Stimulated activated CD4-positive, alpha-beta T cell treated with anti-CD3 and anti-CD28 coated beads, Interleukin-1b, Interleukin-23, amount 100 ng/mL, for 48 hours (primary cell): ENCODE results near the gene SLC5A12.

Experiments used
- DNase-seq: peaks from one replicate; pipeline ENCODE4 v3.0.0-alpha.2; 2020

The SLC5A12 gene, protein sequence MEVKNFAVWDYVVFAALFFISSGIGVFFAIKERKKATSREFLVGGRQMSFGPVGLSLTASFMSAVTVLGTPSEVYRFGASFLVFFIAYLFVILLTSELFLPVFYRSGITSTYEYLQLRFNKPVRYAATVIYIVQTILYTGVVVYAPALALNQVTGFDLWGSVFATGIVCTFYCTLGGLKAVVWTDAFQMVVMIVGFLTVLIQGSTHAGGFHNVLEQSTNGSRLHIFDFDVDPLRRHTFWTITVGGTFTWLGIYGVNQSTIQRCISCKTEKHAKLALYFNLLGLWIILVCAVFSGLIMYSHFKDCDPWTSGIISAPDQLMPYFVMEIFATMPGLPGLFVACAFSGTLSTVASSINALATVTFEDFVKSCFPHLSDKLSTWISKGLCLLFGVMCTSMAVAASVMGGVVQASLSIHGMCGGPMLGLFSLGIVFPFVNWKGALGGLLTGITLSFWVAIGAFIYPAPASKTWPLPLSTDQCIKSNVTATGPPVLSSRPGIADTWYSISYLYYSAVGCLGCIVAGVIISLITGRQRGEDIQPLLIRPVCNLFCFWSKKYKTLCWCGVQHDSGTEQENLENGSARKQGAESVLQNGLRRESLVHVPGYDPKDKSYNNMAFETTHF

DNA sequence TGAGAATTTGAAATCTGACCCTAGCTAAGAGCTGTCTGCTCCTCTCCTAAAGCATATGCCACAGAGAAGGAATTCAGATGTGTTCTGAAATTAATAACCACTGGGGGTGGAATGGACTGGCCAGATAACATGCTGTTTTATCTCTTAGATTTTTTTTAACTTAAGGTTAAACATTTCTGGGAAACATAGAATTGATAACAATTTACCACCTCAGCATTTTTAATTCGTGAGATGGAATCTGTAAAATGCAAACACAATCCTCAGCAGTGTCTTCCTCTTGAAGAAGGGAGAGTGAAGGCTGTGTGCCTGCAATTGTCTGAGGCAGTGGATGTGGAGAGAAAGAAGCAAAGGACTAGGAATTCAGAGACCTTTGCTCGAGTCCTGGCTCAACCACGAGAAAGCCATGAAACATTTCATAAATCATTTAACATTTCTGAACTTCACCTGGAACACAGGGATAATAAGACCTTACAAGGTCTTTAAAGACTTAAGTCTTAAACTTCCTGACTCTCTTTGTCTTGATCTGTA, at the start of gene SLC5A12:
SLC5A12 (minus strand) TSS at position 113 of the 528 bp plus-strand sequence. CDS start 346 bp downstream, outside the sequence.
- no peak for DNase-seq

DNA sequence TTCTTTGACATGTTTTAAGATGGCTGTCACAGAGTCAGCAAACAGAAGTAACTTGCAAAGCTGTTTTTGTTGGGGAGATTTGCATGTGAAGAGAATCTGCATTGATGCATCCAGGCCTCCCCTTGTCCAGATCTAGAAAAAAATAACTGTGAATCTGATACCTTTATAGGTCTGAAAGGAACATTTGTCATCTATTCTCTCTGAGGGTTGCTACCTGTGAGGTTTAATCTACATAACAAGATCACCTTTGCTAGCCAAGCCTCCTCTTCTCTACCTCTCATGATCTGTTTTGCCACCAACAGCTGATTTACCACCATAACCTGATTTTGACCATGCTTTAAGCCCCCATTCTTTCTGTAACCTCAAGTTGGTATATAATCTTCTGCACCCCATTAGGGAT, 47.2 kb upstream of the SLC5A12 start:
- no peak for DNase-seq

DNA sequence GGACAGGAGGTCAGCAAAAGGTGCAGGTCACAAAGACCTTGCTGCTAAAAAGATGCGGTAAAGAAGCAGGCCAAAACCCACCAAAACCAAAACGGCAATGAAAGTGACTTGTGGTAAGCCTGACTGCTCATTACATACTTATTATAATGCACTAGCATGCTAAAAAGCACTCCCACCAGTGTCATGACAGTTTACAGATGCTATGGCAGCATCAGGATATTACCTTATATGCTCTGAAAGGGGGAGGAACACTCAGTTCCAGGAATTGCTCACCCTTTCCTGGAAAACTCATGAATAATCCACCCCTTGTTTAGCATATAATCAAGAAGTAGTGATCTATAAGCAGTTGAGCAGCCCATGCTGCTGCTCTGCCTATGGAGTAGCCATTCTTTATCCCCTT, 45.2 kb upstream of the SLC5A12 start:
- DNase-seq, result no peak

DNA sequence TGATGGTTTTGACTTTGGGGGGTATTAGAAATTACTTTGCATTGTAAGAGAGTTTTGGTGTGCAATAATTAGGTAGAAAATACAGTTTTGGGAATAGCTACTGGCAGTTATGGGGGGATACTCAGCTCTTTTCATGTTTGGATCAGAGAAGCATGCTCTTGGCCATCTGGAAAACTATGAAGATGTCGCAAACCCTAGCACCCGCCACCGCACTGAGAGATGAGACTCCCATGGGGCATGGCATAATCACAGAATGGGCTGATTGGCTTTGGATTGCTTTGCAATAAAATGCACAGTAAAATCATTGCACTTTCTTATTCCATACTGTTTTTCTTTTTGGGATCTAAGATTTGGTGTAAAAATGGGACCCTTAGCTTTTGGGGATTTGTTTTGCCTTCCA, 43.5 kb upstream of the SLC5A12 start:
- no peak for DNase-seq

DNA sequence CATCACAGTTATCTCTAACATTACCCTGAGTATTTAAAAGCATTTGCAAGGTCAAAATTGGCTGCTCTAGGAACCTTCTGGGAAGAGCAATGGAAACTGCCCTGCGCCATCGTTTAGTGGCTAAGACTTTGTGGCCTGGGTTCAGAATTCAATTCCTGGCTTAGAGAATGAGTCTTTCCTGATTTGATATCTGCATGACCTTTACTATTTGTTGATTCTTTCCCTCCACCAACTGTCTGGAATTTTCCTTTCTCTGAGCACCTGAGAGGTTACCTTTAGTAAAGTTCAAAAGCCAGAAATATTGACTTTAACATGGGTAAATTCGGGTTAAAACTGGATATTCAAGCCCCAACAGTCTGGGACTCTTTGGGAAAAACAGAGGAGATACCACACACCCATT, 43.0 kb upstream of the SLC5A12 start:
- DNase-seq, result no peak

DNA sequence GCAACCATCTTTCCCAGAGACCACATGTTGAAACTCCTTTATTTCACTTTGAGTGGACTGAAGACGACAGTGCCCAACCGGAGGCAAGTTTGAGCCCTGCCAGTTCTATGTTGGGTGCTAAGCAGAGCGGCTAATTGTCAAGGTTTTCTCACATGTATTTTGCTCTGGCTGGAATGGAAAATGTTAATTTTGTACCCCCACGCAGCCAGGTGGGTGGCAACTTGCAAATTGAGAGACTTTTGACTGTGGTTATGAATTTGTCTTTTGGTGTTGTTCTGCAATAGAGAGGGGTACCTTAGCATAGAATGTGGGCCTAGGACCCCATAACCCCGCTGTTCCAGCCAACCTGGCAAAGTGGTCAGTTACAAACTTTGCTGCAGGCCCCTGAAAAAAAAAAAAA, 42.5 kb upstream of the SLC5A12 start:
- DNase-seq, result no peak

DNA sequence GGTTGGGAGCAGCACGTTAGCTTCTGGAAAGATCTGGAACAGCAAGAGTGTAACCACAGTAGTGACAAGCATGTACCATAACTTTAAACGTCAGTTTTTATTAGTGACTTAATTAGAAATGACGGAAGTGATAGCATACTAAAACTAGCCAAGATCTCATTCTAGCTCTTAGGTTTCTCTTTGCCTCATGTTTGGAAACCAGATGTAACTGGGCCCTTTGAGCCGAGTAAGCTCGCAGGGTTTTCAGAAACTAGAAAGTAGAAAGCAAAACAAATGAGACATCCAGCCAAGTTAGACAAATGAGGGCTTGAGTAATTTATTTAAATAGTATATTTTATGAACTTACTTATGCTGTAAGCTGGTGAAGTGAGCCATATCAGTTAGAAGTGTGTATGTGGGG, 40.2 kb upstream of the SLC5A12 start:
- DNase-seq, result no peak

DNA sequence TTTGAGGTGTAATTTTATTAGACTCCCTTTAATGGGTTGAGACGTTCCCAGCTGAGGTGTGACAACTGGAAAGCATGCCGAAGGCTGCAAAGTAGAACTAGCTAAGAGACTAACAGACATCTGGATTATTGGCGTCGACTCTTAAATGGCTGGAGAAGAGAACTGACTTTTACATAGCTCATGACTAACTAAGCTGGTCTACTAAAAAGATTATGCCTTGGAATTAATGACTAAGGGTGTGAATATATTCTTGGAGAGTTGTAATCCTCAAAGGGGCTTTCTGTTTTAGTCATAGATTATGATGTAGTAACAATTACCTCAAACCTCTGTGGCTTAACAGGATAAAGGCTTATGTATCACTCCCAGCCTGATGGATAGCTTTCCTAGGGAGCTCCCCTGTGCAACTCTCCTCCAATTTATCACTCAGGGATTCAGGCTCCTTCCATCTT, 39.5 kb upstream of the SLC5A12 start:
- no peak for DNase-seq

DNA sequence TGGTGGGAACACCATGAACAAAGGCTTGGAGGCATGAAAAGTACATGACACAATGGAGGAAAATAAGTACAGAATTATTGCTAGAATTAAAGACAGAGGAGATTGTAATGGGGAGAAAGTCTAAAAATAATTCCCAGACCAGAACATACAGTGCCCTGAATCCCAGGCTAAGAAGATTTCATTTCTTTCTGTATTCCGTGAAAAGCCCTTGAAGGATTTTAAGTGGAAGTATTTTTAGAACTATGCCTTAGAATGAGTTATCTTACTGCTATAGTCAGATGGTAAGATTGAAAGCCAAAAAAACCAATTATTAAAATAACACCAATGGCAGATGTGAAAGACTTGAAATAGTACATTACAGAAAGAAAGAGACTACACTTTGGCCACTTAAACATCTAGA, 36.1 kb upstream of the SLC5A12 start:
- no peak for DNase-seq

DNA sequence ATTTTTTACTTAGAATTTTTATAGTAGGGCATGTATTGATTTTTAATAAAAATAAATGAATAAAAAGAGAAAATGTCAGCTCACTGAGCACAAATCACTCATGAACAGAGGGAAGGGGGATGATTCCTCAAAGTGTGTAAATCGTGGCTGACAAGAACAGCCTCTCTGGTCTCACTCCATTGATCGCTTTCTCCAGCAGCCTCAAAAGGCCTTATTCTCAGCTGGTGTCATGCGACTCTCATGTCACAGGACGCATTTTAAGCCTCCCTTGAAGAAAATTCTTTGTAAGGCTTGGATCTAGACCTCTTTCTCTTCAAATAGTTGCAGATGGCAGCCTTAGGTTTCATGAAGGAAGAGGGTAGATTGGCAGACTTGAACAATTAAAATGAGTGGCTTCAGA, 33.9 kb upstream of the SLC5A12 start:
- DNase-seq, result no peak

DNA sequence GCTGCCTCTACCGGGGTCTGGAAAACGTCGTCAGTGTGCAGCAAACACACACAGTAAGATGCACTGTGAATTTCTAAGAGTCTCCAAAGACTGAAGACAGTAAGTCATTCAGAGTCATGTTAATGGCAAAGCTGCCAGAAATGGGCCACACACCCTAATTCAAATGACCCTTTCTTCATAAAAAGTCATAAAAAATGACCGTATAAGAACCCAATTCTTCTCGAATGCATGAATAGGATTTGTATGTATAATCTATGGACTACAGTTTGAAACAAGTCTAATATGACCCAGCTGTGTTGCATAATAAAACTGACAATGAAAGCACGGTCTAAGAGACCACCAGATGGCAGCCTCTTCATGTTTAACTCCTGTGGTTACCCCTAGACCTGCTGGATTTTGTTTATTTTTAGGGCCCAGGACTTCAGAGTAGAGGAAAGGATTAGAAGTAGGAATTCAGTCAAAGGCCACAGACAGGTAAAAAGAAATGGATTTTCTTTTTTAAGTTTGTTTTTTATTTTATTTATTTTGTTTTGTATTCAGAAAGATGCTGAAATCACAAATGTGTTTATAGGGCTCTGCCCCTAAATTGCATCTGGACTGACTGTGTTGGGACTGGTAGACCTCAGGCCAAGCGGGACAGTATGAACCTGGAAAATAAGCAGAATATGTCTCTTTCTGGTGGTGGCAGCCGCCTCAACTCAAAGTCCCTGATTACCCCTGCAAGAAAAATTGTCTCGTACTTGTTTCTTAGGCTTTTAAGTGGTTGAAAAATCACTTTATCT, 32.1 kb upstream of the SLC5A12 start:
- no peak for DNase-seq

DNA sequence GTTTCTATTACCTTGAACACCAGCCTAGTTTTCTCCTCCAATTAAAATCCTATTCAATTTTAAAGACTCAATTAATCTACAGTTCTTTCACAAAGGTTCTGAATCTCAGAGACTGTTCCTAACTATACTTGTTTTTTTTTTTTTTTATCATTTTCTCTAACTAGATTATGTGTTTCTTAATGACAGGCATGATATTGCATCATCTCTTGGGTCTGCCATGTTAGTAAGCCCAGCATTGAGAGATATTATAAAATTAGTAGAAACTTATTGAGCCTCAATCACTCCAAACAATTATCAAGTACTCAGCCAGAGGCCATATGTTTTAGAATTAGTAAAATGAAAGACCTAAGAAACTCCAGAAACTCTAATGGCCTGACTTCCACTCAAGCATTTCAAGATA, 28.1 kb upstream of the SLC5A12 start:
- DNase-seq, result no peak

DNA sequence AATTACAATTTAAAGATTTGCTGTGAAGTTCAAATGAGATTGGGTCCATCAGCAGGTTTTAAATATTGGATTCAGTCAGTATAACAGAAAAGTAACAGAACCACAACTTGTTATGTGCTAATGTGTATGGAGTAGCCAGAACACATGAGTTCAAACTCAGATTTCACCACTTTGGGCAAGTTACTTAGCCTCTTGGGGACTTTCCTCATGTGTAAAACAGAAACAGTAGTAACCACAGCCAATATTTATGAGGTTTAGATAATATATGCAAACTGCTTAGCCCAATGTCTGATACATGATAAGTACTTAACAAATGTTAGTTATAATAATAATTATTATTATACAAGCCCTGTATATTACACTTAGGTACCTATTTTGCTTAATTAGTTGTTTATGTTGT, 21.8 kb upstream of the SLC5A12 start:
- DNase-seq, result no peak

DNA sequence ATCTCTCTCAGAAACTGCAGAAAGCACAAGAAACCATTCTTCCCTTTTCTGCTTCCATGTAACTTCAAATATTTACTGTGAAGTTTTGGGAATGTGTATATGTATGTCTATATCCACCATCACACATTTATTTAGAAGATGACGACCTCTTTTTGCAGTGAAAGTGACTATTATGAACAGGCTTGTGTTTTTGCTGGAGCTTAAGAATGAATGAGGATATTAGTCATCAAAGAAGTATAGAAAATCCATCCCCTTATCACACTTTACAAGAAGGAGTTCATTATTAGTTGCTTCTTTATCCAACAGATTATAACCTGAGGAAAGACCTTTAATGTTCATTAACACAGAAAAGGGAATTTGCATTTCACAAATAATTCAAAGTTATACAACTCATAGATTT, 21.1 kb upstream of the SLC5A12 start:
- no peak for DNase-seq

DNA sequence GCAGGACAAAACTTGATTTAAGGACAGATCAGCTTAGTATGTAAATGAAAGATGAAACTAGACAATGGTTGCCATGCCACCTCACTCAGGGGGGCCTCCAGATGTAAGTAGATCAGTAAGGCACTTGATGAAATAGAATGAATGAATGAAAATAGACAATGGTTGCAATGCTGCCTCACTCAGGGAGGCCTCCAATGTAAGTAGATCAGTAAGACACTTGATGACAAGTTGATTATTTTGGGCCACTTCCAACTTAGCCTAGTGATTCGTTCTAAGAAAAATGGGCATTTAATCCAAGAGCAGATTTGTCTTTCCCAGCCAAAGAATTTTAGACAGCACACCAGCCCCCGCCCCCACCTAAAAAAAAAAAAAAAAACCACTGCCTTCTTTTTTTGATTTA, 19.2 kb upstream of the SLC5A12 start:
- no peak for DNase-seq

DNA sequence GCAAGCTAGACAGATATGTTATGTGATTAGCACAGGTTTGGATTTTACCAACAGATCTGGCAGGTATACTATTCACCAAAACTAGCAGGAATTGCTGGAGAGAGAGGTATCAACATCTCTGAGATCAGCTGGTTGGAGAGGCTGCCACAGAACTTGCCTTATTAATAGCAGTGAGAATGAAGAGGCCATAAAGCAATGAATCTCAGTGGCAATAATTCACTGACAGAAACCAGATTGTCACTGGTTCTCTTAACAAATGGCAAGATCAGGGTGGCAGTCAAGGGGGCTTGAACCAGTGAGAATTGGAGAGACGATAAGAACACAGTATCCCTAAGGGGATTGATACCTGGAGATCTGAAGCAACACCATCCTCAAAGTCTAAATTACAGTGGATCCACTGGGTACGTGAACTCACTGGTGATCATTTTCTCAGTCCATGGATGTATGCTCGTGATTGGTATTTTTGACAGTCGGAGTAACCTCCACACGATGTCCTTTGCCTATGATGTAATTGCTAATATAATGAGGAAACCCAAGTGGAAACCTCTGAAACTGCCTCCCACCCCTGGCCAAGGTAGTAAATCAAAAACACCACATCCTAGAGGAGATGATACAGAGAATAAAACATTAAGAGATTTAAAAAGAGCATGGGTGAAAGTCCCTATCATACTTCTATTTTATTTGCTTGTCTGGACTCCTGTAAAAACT, 17.7 kb upstream of the SLC5A12 start:
- no peak for DNase-seq

DNA sequence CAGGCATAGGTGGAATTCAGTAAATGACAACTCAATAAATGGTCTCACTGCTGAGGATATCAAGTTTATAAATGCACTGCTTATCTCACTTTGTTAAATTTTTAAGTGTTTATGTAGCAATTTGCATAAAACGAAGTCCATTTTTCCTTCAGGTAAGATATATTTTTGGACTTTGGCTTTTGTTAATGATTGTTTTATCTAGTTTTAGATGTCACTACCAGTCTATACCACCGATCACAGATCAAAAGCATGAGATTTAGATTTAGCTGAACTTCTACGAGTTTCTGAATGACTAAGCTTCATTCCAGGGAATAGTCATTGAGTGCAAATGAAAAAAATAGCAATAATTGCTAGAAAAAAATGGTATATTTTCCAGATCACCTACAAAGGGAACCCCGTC, 12.8 kb upstream of the SLC5A12 start:
- no peak for DNase-seq

DNA sequence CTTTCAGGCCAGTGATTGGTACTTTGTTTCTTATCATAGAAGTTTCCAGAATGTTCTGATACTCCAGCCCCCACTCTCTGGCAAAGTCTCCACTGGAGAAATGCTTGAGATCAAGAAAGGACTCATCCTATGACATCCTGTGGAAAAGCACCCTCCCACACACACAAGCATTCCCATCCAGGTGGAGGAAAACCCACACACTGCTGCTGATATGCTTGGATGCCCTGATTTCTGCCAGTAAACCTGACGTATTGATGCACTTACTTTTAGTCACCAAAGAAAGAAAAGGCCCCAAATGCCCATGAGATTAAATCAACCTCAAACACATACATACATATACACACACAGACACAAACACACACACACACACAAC, 9.2 kb upstream of the SLC5A12 start:
- no peak for DNase-seq

DNA sequence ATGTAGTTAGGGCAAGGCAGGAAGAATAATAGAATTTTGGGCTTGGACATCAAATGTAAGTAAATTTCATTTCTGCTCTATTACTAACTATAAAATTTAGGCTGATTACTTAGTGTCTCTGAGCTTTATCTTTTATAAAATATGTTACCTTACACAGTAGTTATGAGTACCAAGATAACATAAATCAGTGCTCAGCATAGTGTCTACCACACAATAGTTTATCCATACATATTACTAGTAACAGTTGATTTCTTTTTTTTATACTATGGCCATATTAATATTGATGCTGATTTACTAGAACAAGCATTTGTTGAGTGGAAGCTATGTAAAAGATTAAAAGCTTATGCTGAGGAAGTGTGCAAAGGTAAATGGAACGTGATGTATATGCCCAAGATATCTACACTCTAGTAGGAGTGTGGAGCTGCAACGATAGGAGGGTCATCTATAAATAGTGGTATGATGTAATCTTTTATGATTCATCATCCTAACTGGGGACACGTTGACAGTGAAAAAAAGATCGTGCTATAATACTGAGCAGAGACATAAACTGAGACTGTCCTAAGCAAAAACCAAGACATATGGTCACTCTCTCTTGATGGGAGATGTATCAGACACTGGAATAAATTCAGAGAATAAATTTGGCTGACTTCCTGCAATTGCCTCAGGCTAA, 8.7 kb upstream of the SLC5A12 start:
- no peak for DNase-seq

DNA sequence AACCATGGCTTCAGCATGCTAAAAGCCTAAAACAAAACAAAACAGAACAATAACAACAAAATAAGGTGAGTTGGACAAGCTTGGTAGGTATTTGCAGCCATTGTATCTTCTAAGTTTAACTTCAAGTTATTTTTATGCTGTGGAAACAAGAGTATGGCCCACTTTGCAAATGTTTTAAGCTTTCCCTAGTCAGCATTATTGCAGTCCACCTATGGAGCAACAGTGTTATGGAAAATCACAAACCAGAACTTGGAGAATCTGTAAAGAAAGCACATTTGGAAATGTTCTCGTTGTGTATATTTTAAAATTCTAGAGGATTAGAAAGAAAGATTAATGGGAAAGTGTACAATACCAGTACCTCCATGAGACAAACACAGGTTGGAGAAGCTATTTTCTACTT, 7.4 kb upstream of the SLC5A12 start:
- no peak for DNase-seq

DNA sequence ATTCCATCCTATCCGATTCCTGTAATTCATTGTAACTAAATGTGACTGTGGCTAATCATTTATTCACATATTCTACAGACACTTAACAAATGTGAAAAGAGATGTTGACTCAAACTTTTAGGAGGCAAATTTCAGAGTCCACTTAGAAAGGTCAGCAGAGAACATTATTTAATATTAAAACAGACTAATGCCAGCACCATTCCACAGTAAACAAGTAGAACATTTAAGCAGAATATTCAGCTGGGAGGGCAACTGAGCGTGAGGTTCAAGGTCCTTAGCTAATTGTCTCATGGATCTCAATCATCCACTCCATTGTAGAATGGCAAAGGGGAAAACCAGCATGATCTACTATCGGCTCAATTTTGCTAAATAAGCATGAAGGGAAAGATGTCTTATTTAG, 5.1 kb upstream of the SLC5A12 start:
- no peak for DNase-seq

DNA sequence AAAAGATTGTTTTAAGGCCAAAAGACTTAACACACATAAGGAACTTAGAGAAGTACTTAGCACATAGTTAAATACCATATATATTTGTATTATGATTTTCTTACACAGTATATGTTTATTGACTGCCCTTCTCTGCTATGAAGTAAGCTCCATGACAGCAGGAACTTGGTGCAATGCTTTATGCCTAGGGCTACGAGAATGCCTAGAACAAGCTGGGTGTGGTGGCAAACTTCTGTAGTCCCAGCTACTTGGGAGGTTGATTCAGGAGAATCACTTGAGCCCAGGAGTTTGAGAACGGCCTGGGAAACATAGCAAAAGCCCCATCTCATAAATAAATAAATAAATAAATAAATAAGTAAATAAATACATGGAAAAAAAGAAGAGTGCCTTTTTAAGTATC, 1.9 kb downstream of the SLC5A12 start:
- DNase-seq, result no peak
